ENCODE measurements around the gene GCC1.
"Not testable (repeated sequence)": the region's sequence is repeated elsewhere in the genome, so short reads cannot be mapped to it uniquely, and the experiment has no call there.

Gene GCC1

DNA sequence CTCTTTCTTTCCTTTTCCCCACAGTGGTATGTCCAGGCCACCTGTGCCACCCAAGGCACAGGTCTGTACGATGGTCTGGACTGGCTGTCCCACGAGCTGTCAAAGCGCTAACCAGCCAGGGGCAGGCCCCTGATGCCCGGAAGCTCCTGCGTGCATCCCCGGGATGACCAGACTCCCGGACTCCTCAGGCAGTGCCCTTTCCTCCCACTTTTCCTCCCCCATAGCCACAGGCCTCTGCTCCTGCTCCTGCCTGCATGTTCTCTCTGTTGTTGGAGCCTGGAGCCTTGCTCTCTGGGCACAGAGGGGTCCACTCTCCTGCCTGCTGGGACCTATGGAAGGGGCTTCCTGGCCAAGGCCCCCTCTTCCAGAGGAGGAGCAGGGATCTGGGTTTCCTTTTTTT is 5.8 kb upstream of the GCC1 start:
- no peak for DNase-seq (ENCODE audit: low read depth in 4 of 4, low spot score in 1 of 4)

DNA sequence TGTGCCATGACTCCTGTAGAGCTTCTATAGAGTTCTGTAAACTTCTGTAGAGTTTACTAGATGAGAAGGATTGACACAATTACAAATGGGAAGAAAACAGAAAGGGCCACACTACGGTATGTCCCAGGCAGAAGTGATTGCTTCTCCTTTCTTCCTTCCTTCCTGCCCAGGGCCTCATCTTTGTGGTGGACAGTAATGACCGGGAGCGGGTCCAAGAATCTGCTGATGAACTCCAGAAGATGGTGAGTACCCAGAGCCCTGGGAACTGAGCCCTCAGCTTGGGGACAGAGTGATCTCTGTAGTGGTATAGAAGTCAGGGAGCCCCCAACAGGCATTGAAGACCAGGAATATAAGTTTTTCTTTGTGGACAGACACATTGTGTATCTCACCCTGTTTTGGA is 4.5 kb upstream of the GCC1 start:
- DNase-seq (ENCODE audit: low read depth in 4 of 4, low spot score in 1 of 4), result no peak

DNA sequence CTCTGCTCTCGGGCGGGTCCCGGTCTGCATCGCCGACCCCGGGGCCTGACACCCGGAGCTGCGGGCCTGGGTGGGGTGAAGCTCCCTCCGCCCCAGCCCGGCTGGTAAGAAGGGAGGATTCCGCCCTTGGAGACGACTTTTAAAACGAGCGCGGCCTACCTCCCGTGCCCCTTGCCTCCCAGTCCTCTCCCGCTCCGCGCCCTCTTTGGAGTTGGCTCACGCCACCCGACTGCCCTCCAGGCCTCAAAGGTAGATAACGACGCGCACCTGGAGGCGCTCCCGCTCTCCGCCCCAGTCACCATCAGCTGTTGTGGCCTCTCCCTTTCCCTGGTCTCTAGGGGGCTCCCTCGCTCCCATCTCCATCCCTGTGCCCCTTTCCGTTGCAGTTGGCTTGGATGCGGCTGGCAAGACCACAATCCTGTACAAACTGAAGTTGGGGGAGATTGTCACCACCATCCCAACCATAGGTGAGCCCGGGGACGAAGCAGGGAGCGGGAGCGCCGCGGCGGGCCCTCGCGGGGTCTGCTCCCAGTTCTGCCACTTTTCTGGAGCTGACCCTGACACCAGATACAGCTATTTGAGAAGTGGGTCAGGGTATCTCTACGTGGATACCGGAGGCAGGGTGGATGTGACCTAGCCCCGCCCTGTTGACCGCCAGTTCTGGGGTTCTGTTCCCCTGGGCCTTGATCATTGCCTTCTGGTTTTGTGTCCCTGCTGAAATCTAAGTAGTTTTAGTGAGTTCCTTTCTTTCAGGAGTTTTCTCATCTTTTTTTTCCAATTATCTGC is 3.5 kb upstream of the GCC1 start:
- DNase-seq (ENCODE audit: low read depth in 4 of 4, low spot score in 1 of 4), result peak in 1 of 4 experiments; percentile 7

DNA sequence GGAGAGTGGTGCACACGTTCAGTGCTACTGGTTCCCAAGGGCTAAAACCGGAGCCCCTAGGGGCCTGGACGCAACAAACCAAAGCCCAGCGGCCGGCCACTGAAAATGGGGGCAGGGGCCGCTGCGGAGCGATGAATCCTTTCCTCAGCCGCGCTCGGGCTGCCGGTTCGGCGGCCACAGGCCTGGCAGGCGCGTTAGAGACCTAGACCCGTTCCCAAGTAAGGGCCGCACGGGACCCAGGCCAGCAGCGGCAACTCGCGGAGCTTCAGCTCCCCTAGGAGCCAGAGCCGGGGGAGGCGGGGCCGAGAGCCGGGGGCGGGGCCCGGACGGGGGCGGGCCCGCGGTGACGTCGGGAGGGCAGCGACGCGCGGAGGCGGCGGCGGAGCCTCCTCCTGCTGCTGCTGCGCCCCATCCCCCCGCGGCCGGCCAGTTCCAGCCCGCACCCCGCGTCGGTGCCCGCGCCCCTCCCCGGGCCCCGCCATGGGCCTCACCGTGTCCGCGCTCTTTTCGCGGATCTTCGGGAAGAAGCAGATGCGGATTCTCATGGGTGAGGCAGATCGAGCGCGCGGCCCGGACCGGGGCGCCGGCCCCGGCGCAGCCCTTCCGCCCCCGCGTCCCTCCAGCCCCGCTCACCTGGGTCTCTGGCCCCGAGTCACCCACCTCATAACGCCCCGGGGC is 2.8 kb upstream of the GCC1 start, which contains the start of gene ARF5:
TSS of gene ARF5 (plus strand) at position 393 of the 678 bp plus-strand sequence. CDS start at position 481, 88 bp downstream.
- peak; percentile 61 to 85 (median 82) for DNase-seq (ENCODE audit: low read depth in 4 of 4, low spot score in 1 of 4)

DNA sequence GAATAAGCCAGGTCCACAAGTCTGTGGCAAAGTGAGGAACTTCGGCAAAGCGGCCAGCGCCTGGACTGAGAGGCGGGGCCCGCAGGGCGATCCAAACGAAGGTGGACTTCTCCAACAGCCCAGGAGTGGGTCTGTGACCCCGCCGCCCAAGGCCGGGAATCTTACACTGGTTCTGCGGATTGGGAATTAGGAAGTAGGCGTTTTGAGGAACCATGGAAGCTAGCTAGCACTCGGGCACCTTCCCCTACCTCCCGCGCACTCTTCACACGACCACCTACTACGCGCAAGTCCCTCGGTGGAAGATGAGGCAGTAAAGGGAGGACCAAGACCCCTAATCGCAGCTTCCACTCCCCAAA is 2.2 kb upstream of the GCC1 start:
- no peak for DNase-seq (ENCODE audit: low read depth in 4 of 4, low spot score in 1 of 4)

DNA sequence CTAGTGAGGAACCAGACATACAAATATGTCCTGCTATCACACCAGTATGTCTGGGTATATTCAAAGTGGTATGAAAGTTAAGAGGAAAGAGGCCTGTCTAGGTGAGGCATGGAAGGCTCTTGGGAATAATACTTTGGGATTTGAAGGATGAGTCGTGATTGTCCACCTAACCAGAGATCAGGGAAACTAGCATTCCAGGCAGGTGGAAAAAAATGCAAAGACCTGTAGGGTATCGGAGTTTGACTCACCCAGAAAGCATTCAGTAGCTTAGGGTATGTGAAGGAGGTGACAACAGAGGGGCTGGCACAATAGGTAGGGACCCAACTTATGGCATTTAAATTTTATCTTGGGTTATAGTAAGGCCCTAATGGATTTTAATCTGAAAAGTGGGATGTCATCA is 950 bp upstream of the GCC1 start:
- DNase-seq (ENCODE audit: low read depth in 4 of 4, low spot score in 1 of 4), result no peak

DNA sequence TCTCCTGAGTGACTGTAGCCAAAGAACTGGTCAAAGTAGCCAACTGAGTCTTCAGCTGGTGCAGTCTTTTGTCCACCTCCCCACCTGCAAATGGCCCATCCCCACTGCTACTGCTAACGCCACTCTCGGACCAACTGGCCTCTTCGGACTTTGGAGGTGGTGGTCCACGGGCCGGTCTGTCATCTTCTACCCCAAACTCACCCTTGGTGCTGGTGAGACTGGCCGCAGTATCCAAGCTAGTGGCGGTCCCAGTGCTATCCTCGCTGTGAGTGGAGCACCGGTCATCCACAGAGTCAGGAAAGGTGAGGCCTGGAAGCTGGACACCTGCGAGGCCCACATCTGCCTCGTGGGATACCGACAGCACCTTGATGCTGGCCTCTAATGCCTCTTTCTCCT is 750 bp downstream of the GCC1 start:
- DNase-seq (ENCODE audit: low read depth in 4 of 4, low spot score in 1 of 4), result no peak

DNA sequence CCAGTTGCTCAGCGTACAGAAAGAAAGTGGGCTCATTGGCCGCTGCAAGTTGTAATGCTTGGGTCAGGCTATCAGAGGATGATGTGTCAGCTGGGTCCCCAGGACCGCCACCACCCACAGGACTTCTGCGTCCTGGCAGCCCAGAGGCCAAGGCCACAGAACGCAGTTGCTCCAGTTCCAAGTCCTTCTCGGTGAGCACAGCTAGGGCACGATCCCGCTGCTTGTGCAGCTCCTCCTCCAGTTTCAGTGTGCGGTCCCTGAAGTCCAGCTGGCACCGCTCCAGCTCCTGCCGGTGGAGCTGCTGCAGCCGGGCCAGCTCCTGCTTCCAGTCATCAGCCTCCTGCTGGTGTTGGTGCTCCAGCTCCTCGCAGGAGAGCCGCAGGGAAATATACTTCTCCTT is 3.0 kb downstream of the GCC1 start:
- DNase-seq (ENCODE audit: low read depth in 4 of 4, low spot score in 1 of 4), result no peak

DNA sequence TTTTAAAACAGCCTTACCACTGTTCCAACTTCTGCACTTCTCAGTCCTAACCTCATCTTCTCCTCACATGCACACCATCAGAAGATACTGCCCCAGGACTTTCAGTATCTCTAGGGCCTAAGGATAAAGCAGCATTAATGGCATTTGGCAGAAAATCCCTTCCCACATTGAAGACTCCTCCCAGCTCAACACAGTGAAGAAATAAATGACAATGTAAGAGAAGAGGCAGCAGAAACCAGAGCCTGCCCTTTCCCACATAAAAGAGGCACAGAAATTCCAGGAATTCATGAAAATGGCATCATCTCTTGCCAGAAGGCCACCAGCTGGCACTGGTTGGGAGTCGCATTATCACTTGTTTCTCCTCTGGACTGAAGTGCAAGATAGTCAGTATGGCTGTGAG is 3.7 kb downstream of the GCC1 start:
- no peak for DNase-seq (ENCODE audit: low read depth in 4 of 4, low spot score in 1 of 4)

DNA sequence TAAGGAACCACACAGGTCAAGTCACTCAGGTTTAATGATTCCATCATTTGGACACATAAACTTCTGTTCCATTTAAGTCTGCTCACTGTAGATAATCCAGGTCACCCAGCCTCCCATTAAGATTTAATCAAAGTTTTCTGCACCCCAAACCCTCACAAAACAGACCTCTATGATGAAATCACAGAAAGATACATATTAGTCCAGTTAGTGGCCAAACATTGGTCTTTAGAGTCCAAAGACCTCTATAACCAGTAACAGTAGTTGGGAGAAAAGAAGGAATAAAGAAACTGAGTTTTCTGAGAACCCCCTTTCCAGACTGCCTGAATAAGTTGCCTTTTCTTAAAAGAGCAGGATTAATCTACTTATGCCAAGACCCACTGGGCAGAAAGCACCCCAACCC is 4.8 kb downstream of the GCC1 start:
- DNase-seq (ENCODE audit: low read depth in 4 of 4, low spot score in 1 of 4), result no peak

DNA sequence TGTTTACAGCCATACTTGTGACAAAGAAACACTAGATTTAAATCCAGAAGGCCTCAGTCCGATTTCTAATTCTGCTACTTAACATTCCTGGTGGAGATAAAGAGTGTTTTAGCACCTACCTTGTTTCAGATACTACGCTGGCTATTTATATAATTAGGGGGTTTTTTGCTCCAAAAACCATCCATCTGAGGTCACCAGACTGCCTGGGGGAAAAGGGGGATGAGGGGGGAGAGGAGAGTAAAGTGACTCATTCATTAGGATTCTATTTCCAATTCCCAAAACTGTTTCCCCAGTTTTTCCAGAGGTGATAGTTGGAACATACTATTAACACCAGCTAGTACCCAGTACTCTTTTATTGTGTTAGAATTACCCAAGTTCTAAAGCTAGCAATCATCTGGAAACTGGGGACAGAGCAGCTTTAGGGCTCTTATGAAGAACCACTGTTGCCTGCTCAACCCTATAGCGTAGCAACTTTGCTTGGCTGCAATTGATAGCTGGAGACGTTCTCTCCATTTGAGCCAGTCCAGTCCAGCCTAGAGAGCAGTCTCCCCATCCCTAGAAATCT is 6.6 kb downstream of the GCC1 start:
- no peak for DNase-seq (ENCODE audit: low read depth in 4 of 4, low spot score in 1 of 4)

DNA sequence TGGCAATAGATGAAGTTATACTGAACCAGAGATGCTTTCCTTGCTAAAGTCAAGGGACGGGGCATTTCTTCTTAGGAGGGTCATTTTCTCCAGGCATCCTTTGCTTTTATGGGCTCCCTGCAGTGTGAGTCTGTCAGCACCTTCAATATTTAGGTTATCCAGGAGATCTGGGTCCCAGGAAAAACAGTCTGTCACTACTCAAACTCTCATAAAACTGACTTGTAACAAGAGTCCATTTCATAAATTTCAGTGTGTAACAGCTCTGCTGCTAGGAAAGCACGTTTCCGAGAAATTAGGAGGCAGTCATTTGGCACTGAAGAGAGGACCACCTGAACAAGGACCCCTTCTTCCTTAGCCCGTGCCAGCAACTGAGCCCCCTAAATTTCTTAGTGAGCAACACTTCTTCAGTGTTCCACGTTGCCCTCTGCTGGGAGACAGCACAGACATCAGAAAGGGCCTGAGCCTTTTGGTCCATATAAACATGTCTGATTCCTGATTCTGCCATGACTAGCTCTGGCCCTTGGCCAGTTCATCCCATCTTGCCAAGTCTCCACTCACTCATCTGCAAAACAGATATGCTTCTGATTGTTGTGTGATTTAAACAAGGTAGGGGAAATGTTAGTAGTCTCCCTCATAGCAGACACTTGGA is 7.2 kb downstream of the GCC1 start:
- DNase-seq (ENCODE audit: low read depth in 4 of 4, low spot score in 1 of 4), result no peak

DNA sequence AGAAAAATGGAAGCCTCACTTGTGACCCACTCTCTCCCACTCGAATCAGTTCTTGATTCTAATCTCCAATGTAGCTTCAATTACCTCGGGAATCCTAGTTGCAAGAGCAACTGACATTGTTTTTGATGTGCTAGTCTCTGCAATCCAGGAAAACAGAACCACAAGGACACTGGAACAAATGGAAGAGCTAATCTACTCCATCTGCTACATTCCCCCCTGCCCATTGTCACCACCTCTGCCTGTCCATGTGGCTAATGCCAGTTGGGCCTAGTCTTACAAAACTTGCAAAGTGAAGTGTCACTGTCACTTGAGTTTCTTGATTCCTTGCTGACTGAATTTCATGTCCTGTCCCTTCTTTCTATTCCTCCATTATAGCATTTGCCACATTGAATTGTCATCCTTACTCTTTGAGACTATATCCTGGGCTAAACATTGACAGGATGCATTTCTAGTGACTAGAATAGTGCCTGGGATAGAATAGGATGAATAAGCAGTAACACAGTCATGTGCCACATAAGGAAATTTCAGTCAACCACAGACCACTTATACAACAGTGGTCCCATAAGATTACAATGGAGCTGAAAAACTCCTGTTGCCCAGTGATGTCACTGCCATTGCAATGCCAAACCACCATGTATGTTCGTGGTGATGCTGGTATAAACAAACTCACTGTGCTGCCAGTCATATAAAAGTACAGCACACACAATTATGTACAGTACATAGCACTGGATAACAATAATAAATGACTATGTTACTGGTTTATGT is 13.5 kb downstream of the GCC1 start:
- no peak for DNase-seq (ENCODE audit: low read depth in 4 of 4, low spot score in 1 of 4)

DNA sequence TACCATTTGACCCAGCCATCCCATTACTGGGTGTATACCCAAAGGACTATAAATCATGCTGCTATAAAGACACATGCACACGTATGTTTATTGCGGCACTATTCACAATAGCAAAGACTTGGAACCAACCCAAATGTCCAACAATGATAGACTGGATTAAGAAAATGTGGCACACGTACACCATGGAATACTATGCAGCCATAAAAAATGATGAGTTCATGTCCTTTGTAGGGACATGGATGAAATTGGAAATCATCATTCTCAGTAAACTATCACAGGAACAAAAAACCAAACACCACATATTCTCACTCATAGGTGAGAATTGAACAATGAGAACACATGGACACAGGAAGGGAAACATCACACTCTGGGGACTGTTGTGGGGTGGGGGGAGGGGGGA is 17.4 kb downstream of the GCC1 start:
- not testable (repeated sequence) for DNase-seq (ENCODE audit: low read depth in 4 of 4, low spot score in 1 of 4)

DNA sequence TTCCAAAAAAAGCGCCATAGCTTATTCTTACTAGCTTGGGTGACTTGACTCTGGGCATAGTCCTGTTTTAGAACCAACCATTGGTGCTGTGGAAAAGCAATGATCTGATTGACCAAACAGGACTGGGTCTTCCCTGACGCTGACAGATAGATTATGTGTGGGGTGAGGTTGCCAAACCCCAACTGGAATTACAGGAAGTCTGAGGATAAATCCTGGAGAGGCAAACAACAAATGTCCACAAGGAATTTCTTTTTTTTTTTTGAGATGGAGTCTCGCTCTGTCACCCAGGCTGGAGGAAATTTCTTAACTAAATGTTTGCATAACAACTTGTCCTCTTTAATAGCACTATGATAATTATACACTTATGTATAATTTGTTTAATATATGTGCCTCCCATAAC is 19.2 kb downstream of the GCC1 start:
- DNase-seq (ENCODE audit: low read depth in 4 of 4, low spot score in 1 of 4), result no peak

DNA sequence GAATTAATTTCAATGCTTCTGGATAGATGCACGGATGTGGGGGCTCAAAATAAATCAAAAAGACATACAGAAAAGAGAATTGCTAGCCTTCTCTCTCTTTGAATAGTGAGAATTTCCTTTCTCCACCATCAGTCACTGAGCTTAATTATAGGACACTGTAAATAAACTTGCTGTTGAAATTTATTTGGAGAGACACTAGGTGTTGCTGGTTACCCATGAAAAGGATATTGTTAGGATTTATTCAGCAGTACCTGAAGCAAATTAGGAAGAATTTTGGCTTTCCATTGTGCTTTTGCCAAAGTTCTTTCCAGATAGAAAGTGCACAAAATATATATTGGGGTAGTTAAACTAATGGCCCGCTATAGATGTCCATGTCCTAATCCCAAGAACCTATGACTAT is 27.6 kb downstream of the GCC1 start:
- no peak for DNase-seq (ENCODE audit: low read depth in 4 of 4, low spot score in 1 of 4)

DNA sequence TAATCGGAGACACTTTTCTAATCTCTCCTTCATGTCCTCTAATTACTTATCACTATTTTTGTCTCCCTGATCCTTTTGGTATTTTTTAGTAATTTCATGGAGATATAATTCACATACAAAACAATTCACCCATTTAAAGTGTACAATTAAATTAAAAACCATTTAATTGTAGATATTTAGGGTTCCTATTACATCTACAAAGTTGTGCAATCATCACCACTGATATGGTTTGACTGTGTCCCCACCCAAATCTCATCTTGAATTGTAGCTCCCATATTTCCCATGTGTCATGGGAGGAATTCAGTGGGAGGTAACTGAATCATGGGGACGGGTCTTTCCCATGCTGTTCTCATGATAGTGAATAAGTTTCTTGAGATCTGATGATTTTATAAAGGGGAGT is 29.0 kb downstream of the GCC1 start:
- no peak for DNase-seq (ENCODE audit: low read depth in 4 of 4, low spot score in 1 of 4)

DNA sequence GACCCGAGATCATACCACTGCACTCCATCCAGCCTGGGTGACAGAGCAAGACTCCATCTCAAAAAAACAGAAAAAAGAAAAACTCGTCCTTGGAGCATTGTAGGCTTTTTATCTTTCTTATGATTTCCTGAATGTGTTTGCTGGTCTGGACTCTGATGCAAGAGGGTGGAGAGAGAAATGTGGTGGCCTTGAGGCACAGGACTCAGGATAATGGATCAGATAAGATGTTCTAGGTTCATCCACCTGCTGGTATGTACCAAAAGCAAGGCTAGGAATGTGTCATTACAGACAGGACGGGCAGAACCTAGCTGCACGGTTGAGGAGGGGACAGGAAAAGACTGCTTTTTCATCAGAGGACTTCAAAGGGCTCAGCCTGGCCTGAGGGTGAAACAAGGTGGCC is 33.5 kb downstream of the GCC1 start:
- no peak for DNase-seq (ENCODE audit: low read depth in 4 of 4, low spot score in 1 of 4)

DNA sequence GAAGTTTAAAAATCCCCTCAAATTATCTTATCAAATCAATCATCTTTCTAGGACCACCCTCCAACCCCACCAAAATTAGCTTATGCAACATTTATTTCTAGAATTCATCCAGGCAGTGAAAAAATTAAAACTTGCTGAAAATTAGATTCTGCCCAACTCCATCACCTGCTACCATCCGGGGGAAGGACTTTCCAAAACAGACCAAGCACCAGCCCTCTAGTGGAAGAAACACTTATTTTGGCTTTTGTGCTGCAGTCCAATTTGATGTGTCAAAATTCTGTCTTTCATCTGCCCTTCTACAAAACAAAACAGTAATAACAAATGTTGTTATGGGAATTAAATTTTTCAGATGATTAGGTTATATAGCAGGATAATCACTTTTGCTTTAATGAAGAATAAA is 35.1 kb downstream of the GCC1 start:
- DNase-seq (ENCODE audit: low read depth in 4 of 4, low spot score in 1 of 4), result no peak

DNA sequence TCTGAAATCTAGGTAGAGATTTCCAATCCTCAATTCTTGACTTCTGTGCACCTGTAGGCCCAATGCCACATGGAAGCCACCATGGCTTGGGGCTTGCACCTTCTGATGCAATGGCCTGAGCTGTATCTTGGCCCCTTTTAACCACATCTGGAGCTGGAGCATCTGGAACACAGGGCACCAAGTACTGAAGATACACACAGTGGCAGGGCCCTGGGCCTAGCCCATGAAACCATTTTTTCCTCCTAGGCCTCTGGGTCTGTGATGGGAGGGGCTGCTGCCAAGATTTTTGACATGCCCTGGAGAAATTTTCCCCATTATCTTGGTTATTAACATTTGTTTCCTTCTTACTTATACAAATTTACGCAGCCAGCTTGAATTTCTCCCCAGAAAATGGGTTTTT is 39.1 kb downstream of the GCC1 start:
- no peak for DNase-seq (ENCODE audit: low read depth in 4 of 4, low spot score in 1 of 4)

DNA sequence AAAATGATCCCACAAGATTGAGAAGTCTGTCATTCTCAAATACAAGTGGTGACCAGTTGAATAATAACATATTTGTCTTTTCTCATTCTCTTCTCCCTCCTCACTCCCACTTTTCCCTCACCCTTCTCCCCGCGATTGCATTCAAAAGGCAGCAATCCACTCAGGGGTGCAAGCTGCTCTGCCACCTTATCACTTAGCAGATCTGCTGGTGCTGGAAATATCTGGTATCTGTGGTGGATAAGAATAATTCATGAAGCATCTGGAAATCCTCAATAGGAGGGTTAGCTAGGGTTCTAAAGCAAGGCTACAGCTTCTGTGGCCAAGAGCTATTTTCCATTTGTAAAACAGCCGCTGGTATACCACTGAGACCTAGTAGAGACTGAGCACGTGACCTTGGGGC is 43.8 kb downstream of the GCC1 start:
- DNase-seq (ENCODE audit: low read depth in 4 of 4, low spot score in 1 of 4), result no peak
